ENCODE measurements around the gene IFT122. TPM values are rescaled to one million over a fixed set of nuclear protein-coding genes. Genes with fewer than 3 reads are reported as not detected.
A peak's percentile ranks its signal among the peaks of the same experiment; 100 is the strongest.

The IFT122 gene
- total RNA-seq, 4 donors from 2014 or later = 36.6 to 74.4 (median 43.3) TPM

GRCh38 chr3:129500334-129500658 is 60.3 kb downstream of the IFT122 start:
- WGBS, 2 donors = 91 to 92% methylated on average over 5 of the region's 5 CpGs
- no peak overlapping the region for H3K4me3 ChIP-seq
- H3K27me3 ChIP-seq = no peaks in the 10 kb centered on the region
- peaks cover 0 to 5% (median 2%) of the 10 kb centered on the region in 4 donors for H3K4me1 ChIP-seq
- H3K36me3 ChIP-seq = peaks cover 0 to 65% (median 3%) of the 10 kb centered on the region in 3 donors
- H3K9me3 ChIP-seq = no peaks in the 10 kb centered on the region
- DNase-seq (ENCODE audit: low spot score in 2 of 2) = no peak
- TF ChIP-seq CTCF (IDR thresholded peaks at IDR 0.05) (no peak), EP300 (IDR thresholded peaks at IDR 0.05) (no peak), POLR2A (IDR thresholded peaks at IDR 0.05) (no peak)
- H3K27ac ChIP-seq = no peak overlapping the region

DNA sequence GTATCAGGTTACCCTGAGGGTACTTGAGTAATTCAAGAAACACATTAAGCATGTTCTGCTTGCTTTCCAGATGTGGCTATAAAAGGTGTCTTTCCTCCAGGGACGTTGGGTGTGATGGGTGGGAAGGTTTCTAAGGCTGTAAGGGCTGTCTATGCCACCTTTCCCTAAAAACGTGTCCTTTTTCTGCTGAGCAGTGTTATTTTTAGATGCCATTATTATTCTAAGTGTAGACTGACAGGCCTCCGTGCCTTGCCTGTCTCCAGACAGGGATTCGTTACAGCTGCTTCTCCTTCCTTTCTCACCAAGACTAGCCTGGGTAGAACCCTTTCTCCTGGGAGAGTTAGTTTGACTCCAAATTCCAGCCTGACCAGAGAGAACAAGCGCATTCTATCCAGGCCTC is 61.6 kb downstream of the IFT122 start:
- DNase-seq (ENCODE audit: low spot score in 2 of 2) = no peak
- Histone ChIP-seq H3K4me1 (no peaks in the 10 kb centered on the region), H3K27ac (no peak overlapping the region), H3K9me3 (no peaks in the 10 kb centered on the region), H3K27me3 (no peaks in the 10 kb centered on the region), H3K36me3 (peaks cover 0 to 79% (median 3%) of the 10 kb centered on the region in 3 donors), H3K4me3 (no peak overlapping the region)
- TF ChIP-seq CTCF (IDR thresholded peaks at IDR 0.05) (no peak), EP300 (IDR thresholded peaks at IDR 0.05) (no peak), POLR2A (IDR thresholded peaks at IDR 0.05) (no peak)
- 74 to 84% methylated on average over 5 of the region's 5 CpGs for WGBS, 2 donors

DNA sequence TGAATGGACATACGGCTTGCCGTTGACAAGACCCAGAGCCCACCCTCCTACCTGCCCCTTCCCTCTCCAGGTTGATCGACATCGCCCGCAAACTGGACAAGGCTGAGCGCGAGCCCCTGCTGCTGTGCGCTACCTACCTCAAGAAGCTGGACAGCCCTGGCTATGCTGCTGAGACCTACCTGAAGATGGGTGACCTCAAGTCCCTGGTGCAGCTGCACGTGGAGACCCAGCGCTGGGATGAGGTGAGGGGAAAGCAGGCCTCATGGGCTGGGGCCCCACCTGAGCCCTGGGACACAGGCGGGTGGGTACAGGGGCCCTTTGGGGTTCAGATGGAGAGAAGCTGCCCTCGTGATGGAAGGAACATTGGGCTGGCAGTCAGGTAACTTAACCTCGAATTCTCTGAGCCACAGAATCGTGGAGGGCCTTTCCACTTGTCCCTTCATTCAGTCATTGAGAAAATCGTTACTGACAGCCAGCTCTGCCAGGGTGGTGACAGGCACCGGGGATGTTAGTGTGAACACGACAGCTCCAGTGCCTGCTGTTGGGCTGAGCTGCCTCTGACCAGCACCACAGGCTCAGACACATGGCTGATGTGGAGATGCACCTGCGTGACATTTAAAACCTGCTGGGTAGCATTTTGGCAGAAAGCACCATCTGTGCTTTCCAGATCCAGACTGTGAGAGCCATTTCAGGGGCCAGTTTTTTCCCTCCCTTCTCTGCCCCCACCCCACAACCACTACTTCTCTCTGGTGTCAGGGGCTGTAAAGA is 62.8 kb downstream of the IFT122 start:
- DNase-seq (ENCODE audit: low spot score in 2 of 2) = no peak
- H3K36me3 ChIP-seq = peaks cover 0 to 83% (median 3%) of the 10 kb centered on the region in 3 donors
- TF ChIP-seq POLR2A (IDR thresholded peaks at IDR 0.05) (no peak), EP300 (IDR thresholded peaks at IDR 0.05) (no peak), CTCF (IDR thresholded peaks at IDR 0.05) (no peak)
- no peak overlapping the region for H3K4me3 ChIP-seq
- H3K9me3 ChIP-seq = no peaks in the 10 kb centered on the region
- 89 to 90% methylated on average over 15 to 18 of the region's 18 CpGs for WGBS, 2 donors
- H3K4me1 ChIP-seq = peaks cover 0 to 8% (median 0%) of the 10 kb centered on the region in 4 donors
- peak overlapping the region in 2 of 4 donors; percentile 12 to 64 for H3K27ac ChIP-seq
- H3K27me3 ChIP-seq = no peaks in the 10 kb centered on the region

- H3K4me3 ChIP-seq = no peak overlapping the region
- peaks cover 0 to 8% (median 0%) of the 10 kb centered on the region in 4 donors for H3K4me1 ChIP-seq
- peak overlapping the region in 2 of 4 donors; percentile 4 to 21 for H3K27ac ChIP-seq
- no peaks in the 10 kb centered on the region for H3K27me3 ChIP-seq
- TF ChIP-seq EP300 (IDR thresholded peaks at IDR 0.05) = no peak
- no peak for TF ChIP-seq CTCF (IDR thresholded peaks at IDR 0.05)
- TF ChIP-seq POLR2A (IDR thresholded peaks at IDR 0.05) = no peak
- WGBS, 2 donors = 78 to 81% methylated on average over 13 of the region's 13 CpGs
- no peak for DNase-seq (ENCODE audit: low spot score in 2 of 2)
- no peaks in the 10 kb centered on the region for H3K9me3 ChIP-seq
- H3K36me3 ChIP-seq = peaks cover 0 to 87% (median 3%) of the 10 kb centered on the region in 3 donors
Observed at GRCh38 chr3:129503471-129504291, 63.7 kb downstream of the IFT122 start.

Data from tibial nerve (tissue), 4 donors.